Sigmoid colon (tissue), 4 donors: ENCODE results near the gene MGRN1.

Experiments used
- POLR2A ChIP-seq, 2 donors: fragments of 450-650 bp; IDR thresholded peaks; one replicate each; pipeline ENCODE4 v1.6.1; 2016; ENCODE audit warnings: antibody characterized with exemption in 2 of 2, mild to moderate bottlenecking in 2 of 2, moderate library complexity in 2 of 2
- POLR2AphosphoS5 ChIP-seq, 4 donors: sonication (generic); formaldehyde crosslinking; IDR thresholded peaks; one replicate each; pipeline ENCODE4 v1.6.1; 2017; ENCODE audit warnings: antibody characterized with exemption in 4 of 4
- TF ChIP-seq, protein P1 (sequence below), 4 experiments: fragments of 450-650 bp in 3 of 4; fragments of 200-600 bp in 1 of 4; IDR thresholded peaks; one replicate each; pipeline ENCODE4 v1.5.1; 2016 to 2019; ENCODE audit warnings: antibody characterized with exemption in 4 of 4, mild to moderate bottlenecking in 3 of 4, moderate library complexity in 2 of 4

GRCh38 chr16:4702466-4702808 is 77.8 kb downstream of the MGRN1 start:
- TF ChIP-seq, protein P1, sequence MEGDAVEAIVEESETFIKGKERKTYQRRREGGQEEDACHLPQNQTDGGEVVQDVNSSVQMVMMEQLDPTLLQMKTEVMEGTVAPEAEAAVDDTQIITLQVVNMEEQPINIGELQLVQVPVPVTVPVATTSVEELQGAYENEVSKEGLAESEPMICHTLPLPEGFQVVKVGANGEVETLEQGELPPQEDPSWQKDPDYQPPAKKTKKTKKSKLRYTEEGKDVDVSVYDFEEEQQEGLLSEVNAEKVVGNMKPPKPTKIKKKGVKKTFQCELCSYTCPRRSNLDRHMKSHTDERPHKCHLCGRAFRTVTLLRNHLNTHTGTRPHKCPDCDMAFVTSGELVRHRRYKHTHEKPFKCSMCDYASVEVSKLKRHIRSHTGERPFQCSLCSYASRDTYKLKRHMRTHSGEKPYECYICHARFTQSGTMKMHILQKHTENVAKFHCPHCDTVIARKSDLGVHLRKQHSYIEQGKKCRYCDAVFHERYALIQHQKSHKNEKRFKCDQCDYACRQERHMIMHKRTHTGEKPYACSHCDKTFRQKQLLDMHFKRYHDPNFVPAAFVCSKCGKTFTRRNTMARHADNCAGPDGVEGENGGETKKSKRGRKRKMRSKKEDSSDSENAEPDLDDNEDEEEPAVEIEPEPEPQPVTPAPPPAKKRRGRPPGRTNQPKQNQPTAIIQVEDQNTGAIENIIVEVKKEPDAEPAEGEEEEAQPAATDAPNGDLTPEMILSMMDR (IDR thresholded peaks at IDR 0.05) = no peak
- TF ChIP-seq POLR2A (IDR thresholded peaks at IDR 0.05) = no peak
- TF ChIP-seq POLR2AphosphoS5 (IDR thresholded peaks at IDR 0.05) = no peak
